T1000 (cell line): ENCODE results near the gene HES1.
"Not testable (repeated sequence)": the region's sequence is repeated elsewhere in the genome, so short reads cannot be mapped to it uniquely, and the experiment has no call there.

Experiments used
- DNase-seq: peaks from one replicate; lab custom pipeline; 2025; ENCODE audit warnings: mixed read lengths; lab: John Stamatoyannopoulos, UW

HES1 gene

DNA sequence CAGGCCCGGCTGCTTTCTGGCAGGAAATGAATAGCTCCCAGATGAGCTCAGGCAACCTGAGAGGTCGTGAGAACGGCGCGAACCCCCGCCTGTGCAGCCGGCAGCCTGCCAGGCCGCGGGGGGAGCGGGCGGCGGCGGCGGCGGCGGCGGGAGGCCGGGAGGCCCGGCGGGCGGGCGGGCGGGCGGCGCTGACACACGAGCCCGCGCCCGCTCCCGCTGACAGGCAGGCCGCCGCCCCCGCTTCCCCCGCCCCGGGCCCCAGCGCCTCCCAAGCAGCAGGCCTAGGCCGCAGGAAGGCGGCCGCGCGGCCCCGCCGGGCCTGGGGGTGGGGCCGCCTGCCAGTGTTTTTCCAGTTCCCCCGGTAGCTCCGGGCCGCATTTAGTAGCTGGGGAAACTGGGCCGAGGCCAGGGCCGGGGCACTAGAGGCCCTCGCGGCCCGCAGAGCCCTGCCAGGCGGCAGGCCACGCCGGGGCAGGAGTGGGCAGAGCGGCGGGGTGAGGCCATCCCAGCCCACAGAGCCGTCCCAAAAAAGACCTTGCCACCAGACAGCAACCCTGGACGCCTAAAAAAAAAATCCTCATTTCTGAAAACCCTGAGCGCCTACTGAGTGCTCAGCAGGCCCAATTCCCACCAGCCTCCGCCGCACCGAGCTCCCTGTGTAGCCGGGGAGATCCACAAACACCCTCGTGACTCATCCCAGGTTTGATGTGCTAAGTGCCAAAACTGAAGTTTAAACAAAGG is 5.6 kb downstream of the HES1 start:
- DNase-seq = no peak

DNA sequence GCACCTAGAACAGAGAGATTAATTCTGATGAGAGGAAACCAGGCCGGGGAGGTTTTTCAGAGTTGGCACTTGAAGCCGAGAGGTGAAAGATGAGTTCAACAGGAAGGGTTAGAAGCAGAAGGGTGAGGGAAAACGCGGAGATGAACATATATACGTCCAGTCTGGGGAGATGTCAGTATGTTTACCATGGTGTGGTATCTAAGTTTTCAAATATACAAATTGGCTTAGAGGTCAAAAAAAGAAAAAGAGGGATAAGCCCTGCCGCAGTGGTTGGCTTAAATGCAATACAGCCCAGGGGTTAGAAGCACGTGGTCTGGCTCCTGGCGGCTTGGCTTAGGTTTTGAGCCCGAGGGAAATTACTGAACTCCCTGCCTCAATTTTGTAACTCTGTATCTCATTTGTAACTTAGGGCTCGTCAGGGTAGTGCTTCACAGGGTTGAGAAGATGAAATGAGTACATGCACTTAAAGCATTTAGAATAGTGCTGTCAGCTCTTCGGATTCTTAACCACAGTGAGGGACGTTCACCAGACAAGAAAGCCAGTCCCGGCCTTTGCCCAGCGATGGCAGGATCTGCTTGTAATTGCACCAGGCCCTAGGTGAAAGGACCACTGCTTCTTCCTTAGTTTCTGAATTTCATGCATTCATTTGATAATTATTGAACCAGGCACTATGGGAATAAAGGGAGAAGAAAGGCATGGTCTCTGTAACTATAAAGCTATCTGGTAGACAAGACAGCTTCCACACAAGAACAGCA is 6.4 kb downstream of the HES1 start:
- DNase-seq = no peak

DNA sequence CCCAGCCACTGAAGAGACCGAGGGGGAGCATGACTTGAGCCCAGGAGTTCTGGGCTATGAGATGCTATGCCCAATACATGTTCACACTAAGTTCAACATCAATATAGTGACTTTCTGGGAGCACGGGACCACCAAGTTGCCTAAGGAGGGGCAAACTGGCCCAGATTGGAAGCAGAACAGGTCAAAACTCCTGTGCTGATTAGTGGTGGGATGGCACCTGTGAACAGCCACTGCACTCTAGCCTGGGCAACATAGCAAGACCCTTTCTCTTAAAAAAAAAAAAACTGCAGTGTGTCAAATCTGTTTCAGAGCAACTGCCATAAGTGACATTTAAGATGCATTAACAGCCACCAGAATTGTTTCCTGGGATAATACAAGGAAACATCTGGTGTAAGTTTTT is 9.8 kb downstream of the HES1 start:
- no peak for DNase-seq

DNA sequence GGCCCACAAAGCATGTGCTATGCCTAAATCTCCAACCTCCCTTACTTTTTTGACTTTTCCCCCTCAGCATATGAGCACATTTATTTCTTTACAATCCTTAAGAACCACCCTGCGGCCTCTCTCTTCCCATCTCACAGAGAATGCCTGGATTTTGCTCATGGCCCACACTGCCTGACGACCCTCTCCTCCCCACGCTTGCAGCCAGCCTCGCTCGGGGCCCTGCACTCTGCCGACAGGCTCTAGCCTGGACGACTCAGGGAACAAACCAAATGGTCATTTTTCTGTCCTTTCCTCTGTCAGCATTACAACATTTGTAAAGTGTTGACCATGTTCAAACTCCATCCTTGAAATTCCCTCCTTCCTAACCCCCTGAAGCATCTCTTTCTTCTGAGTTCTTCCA is 11.7 kb downstream of the HES1 start:
- no peak for DNase-seq

DNA sequence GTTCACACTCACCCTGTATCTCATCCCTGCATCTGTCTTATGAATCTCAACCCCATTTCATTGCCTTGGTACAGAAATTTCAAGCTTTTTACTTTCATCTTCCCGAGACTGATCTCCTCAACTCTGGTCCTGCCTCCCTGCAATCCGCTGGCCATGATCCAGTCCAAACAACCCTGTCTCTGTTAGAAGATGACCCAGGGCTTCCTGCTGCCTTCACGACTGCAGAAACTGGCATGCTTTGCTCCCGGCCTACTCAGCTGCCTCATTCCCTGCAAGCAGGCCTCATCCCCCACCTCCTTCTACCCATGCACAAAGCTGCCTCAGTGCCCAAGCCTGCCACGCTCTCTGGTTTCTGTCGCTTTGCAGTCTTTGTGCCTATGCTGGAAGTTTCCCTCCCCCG is 12.4 kb downstream of the HES1 start:
- DNase-seq = no peak

DNA sequence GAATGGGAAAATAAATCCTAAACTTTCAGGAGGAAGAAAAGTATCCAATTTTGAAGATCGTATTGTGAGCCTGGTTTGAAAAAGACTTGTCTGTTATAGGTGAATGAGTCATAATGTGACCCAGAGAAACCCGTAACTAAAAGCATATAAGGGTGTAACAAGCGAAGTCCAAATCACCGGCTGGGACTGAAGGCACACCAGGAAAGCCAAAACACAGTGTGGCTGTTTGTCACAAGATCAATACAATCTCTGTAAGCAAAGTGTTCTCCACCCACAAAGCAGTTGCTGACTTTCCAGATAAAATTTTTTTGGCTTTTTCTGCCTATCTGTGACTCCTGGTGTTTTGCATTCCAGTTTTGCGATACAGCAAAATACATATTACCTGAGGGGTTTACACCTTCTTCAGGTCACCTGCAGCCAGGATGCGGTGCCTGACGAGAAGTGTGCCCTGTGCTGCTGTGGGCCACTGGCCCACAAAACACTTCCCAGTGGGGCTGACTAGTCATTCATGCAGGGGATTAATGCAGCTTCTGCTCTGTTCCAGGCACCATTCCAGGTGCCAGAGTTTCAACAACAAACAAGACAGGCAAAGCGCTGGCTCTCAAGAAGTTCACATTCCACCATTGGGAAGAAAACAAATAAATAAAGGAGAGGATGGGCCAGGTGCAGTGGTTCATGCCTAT is 14.4 kb downstream of the HES1 start:
- DNase-seq = no peak

DNA sequence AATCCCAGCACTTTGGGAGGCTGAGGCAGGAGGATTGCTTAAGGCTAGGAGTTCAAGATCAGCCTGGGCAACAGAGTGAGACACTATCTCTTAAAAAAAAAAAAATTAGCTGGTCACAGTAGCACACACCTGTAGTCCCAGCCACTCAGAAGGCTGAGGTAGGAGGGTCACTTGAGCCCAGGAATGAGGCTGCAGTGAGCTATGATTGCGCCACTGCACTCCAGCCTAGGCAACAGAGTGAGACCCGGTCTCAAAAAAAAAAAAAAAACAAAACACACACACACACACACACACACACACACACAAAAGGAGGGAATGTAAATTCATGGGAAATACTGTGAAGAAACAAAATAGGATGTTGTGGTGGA is 15.0 kb downstream of the HES1 start:
- DNase-seq = not testable (repeated sequence)

DNA sequence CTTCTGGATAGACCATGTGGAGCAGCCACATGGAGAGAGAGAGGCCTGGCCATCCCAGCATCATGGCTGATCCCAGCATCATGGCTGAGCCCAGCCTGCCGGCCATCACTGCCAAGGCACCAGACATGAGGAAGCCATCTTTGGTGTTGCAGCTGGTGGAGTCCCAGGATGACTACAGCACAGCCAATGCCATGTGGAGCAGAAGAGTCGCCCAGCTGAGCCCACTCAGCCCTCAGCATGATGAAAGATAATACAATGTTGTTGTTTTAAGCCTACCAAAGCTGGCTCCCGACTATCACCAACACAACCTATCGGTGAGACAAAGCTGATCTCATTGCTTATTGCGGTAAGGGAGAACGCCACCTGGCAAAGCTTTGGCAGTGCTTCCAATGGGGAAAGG is 18.4 kb downstream of the HES1 start:
- no peak for DNase-seq

DNA sequence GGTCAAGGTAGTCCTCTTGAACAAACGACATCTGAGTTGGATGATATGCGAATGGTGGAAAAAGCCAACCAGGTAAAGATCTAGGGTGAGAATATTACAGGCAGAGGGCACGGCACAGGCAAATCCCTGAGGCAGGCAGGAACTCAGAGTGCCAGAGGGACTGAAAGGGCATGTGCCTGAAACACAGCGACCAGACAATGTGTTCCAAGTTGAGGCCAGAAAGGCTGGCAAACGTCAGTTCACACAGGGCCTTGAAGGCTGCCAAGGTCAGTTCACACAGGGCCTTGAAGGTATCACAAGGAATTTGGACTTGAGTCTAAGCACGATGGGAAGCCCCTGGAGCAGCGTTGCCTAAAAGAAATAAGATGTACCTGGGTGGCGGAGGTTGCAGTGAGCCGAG is 20.1 kb downstream of the HES1 start:
- no peak for DNase-seq

DNA sequence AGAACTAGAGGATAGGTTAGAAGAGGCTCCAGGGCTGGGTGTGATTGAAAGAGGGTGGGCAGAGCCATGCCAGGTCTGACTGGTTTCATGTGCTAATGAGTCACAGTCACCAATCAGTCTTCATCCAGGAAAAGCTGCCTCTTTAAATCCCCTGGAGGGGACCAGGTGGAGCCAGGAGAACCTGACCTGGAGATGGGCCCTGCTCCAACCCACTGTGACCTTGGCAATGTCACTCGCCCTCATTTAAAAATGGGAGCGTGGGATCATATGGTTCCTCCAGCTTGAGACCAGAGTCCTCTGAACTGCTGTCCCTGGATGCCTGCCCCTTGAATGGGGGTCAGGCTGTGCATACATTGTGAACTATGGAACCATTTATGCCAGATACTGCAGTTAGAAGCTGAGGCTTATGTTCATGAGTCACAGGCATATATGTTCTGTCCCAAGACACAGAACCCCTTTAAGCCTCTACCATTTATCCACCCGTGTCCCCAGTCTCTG is 23.0 kb downstream of the HES1 start:
- DNase-seq = no peak

DNA sequence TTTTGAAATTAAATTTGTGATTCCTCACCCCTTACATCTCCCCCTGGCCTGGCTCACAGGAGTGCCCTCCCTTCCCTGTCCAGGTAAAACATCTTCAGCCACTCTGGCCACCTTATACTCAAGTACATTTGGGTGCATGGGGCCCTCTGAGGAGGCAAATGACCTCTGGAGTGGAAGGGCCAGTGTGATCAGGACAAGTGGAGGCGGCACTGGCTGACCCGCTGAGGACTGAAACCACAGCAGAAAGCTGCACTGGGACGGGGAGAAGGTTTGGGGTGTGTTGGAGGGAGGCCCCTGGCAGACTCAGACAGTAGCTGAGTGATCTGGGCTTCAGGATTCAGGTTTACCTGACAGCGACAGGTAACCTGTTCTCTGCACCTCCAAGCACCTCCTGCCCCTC is 24.2 kb downstream of the HES1 start:
- DNase-seq = no peak

DNA sequence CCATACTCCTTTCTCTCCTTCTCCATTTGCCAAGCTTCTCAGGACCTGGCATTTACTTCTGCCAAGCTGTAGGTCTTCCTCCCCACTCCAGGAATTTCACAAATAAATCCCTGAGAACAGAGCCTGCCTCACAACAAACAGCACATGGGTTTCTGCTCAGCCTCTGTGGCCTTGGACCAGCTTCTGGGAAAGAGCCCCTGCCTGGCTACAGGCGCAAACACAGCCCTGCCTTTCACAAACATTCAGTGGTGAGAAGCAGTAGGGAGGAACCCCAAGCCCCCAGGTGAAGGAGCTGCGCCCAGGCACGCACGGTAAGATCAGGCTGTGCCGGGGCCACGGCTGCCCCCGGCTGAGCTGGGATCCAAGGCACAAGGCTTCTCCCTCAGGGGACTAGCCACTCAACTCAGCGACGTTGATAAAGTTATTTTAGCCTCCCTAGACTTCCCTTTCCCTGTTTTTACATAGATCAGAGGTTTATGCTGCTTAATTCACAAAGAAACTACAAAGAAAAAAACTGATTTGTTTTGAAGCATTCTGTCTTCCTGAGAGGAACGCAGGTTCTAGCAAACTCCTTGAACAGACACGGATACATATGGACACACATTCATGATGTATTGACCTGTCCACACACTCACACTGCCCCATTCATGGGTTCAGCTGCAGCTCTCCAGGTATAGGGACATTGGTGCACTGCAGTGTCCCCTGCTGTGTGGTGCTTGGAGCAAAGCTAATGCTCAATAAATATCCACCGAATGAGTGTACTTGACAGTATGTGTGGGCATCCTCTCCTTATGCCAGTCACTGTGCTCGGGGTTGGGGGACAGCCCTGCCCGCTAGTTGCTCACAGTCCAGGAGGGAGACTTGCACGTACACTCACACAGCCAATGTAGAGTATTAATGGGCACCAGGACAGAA is 25.4 kb downstream of the HES1 start:
- DNase-seq = no peak

DNA sequence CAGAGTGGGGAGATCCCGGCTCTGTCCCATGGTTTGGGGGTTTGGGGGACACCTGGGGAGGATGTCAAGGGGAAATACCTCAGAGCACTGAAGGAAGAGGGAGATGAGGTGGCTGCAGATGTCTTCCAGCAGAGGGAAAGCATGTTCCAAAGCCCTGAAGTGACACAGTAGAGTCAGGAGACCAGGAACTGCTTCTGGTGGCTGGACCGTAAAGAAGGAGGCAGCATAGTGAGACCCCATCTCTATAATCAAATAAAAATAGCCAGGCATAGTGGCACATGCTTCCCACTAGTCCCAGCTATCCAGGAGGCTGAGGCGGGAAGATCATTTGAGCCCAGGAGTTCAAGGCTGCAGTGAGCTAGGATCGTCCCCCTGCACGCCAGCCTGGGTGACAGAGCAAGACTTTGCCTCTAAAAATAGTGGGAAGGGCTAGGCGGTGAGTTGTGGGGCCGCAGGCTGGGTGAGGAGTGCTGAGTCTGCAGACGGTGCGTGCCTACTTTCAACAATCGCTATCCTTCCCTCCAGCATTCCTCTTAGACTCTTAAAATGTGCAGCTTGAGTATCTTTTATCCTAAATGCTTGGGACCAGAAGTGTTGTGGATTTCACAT is 26.2 kb downstream of the HES1 start:
- no peak for DNase-seq

DNA sequence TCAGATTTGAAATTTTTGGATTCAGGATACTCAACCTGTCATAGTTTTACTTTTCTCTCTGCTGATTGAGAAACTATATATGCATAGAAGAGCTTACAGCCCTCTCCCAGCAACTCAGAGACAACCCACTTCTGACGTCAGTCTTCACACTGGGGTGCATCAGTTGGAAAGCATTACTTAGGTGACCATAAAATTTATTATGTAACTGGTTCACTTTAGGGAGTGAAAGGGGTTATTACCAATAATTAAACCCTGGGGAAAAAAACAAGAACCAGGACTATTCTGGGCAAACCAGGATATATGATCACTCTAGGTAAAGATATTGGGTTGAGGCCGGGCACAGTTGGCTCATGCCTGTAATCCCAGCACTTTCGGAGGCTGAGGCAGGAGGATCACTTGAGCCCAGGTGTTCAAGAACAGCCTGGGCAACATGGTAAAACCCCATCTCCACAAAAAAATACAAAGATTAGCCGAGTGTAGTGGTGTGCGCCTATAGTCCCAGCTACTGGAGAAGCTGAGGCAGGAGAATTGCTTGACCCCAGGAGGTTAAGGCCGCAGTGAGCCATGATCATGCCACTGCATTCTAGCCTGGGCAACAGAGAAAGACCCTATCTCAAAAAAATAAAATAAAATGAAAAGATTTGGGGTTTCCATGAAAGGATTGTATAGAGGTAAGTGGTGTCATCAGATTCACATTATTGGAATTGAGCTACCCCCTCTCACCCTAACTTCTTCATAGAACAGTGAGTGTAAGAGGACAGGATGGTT is 27.1 kb downstream of the HES1 start:
- DNase-seq = no peak

DNA sequence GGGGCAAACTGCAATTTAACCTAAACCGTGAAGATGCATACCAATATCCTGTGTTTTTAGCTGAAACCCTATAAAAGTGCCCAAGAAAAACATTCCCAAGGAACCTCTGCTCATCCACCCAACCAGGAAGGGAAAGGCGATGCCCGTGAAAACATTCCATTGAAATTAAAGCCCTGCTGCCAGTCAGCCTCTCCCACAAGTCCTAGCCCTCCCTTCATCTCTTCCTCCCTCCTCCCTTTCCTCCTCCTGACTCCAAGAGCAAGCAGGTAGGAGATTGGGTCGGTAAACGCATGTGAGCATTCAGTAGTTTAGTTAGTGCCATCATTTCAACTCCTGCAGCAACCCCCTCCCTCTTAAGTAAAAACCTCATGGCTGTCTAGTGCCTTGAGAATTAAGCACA is 27.7 kb downstream of the HES1 start:
- DNase-seq = no peak

DNA sequence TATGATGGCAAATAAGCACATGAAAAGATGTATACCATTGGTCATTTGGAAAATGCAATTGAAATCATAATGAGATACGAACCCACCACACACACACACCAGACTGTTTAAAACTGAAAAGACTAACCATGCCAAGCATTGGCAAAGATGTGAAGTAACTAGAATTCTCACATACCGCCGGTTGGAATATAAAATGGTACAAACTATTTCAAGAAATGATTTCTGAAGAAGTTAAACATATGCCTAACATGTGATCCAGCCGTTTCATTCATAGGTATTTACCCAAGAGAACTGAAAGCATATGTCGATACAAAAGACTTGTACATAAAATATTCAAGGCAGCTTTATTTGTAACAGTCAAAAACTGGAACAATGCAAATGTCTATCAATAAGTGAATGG is 28.9 kb downstream of the HES1 start:
- no peak for DNase-seq

DNA sequence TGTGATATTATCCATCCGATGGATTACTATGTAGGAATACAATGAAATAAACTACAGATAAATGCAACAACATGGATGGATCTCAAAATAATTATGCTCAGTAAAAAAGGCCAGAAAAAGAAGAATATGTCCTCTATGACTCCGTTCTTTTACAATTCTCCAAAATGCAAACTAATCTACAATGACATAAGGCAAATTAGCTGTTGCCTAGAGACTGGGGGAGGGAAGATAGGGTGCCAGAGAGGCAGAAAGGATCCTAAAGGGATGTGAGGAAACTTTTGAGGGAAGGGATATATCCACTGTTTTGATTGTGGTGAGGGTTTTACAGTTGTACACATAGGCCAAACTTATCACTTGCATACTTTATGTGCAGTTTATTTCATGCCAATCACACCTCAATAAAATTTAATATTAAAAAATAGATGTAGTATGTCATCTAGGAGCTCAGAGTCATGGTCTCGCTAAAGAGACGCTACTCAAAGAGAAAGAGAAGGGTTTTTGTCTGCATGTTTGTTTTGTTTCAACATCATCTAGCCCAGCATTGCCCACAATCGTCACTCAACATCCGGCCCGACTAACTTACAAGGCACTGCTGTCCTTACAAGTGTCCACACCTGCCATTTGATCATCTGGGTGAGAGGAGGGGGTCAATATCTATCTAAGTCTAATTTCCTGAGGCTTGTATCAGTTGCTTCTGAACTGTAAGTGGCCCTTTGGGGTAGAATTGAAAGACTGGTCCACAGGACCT is 29.5 kb downstream of the HES1 start:
- no peak for DNase-seq

DNA sequence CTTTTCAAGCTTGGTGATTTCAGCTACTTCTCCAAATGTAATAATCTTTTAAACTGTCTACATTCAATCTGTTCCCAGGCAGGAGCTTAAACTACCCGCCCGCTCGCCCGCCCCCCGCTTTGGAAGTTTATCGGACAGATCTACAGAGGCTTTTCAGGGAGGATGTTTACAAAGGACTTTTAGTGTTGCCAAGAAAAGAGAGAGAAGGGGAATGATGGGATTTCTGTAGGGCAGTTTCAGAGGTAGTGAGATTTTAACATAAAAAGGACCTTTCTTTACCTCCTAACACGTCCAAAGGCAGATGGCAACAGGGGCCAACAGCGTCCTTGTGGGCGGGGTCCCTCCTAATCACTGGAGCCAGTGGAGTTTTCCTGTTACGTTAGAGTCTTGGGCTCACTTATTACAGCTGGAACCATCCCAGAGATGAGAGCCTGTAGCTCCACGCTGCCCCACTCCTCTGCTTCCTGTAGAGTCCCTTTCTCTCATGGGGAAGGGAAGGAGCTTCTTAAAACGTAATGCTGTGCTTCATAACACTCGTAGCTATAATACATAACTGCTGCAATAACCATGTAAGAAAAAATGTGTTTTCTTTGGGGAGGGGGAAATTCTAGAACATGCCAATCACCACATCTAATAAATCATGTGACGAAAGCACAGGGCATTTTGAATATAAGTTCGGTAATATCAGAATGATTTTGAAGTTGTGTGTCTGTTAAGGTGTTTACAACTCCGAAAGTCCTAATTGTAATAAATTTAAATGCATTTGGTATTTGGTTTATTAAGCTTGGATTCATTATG is 30.9 kb downstream of the HES1 start:
- DNase-seq = no peak
